Panc1 (cell line): ENCODE measurements around the gene GALNT14. TPM values are rescaled to one million over a fixed set of nuclear protein-coding genes. Genes with fewer than 3 reads are reported as not detected.

Experiments used
- ATAC-seq: fragments of 200-7000 bp; cut with Tn5 transposase; 2 replicates; pipeline ENCODE4 v1.9.1; 2020; ENCODE audit warnings: mild to moderate bottlenecking, moderate library complexity
- BruUV-seq: library from RNA; stranded (reverse); fragments of 400-500 nt; replicated peaks from 2 replicates; lab custom pipeline; 2021; lab: Mats Ljungman, UMichigan
- CTCF ChIA-PET: fragments of 300-600 bp; sonication (Branson Sonifier 250); formaldehyde crosslinking; loops from one replicate; lab custom pipeline; 2022; ENCODE audit warnings: antibody characterized with exemption; lab: Charles Lee
- POLR2A ChIA-PET: fragments of 300-600 bp; sonication (Branson Sonifier 250); formaldehyde crosslinking; loops from one replicate; lab custom pipeline; 2022; ENCODE audit warnings: antibody characterized with exemption; lab: Charles Lee
- DNase-seq: peaks from one replicate; pipeline ENCODE4 v3.0.0-alpha.2; 2010; ENCODE audit warnings: low read depth, low spot score
- H3K27ac ChIP-seq: 2 replicates; pipeline ENCODE4 v1.5.1; 2011; ENCODE audit warnings: mild to moderate bottlenecking, low read length, inconsistent platforms
- H3K27me3 ChIP-seq: fragments of 200-500 bp; sonication (Bioruptor generic); 2 replicates; pipeline ENCODE4 v1.6.0; 2014; ENCODE audit warnings: low read length, inconsistent platforms; ENCODE audit not compliant: control insufficient read depth, insufficient read depth
- H3K36me3 ChIP-seq: fragments of 200-500 bp; sonication (Bioruptor generic); 2 replicates; pipeline ENCODE4 v1.5.1; 2014; ENCODE audit warnings: inconsistent platforms, mild to moderate bottlenecking, low read length, moderate library complexity; ENCODE audit not compliant: control insufficient read depth, insufficient read depth
- H3K4me1 ChIP-seq: 2 replicates; pipeline ENCODE4 v1.5.1; 2011; ENCODE audit warnings: inconsistent platforms, mild to moderate bottlenecking, low read length, moderate library complexity; ENCODE audit not compliant: control insufficient read depth, insufficient read depth
- H3K4me3 ChIP-seq, 2 experiments: 2 replicates each; pipeline ENCODE4 v1.5.1; 2011 to 2012; ENCODE audit warnings: low read depth in 2 of 2, low read length in 2 of 2, mild to moderate bottlenecking in 2 of 2, inconsistent platforms in 1 of 2, moderate library complexity in 1 of 2
- H3K9me3 ChIP-seq: fragments of 200-500 bp; sonication (Bioruptor generic); 2 replicates; pipeline ENCODE4 v1.5.1; 2014; ENCODE audit warnings: low read depth, mild to moderate bottlenecking, inconsistent platforms, low read length, moderate library complexity; ENCODE audit not compliant: control insufficient read depth, insufficient read depth
- POLR2AphosphoS5 ChIP-seq: IDR thresholded peaks from 2 replicates; pipeline ENCODE4 v1.6.1; 2012; ENCODE audit warnings: mild to moderate bottlenecking, low read depth, low read length, moderate library complexity
- REST ChIP-seq, 2 experiments: IDR thresholded peaks; 2 replicates each; pipeline ENCODE4 v1.6.1; 2011 to 2012; ENCODE audit warnings: low read depth in 2 of 2, control low read depth in 1 of 2, low read length in 1 of 2, mild to moderate bottlenecking in 1 of 2, moderate library complexity in 1 of 2; ENCODE audit not compliant: insufficient read depth in 1 of 2
- SIN3A ChIP-seq: IDR thresholded peaks from 2 replicates; pipeline ENCODE4 v1.6.1; 2012; ENCODE audit warnings: low read depth, mild to moderate bottlenecking, low read length, moderate library complexity, borderline replicate concordance; ENCODE audit not compliant: insufficient read depth
- TCF7L2 ChIP-seq: IDR thresholded peaks from 2 replicates; pipeline ENCODE4 v1.6.1; 2011; ENCODE audit warnings: mild to moderate bottlenecking, low read depth, low read length, inconsistent platforms
- in situ Hi-C: cut with HindIII; loops from 2 replicates; pipeline ENCODE4 v1.10.0; 2016; ENCODE audit warnings: low sequenced_read_pairs, low pct_unique_long_range_greater_than_20kb
- intact Hi-C: fragments of 100-400 bp; cut with micrococcal nuclease; formaldehyde crosslinking; loops from one replicate; pipeline ENCODE4 v1.10.0; 2022; ENCODE audit not compliant: unreplicated experiment
- total RNA-seq: library from RNA; stranded (reverse); gene quantifications from one replicate; pipeline ENCODE4 v1.2.1, GENCODE V29; 2021; ENCODE audit not compliant: unreplicated experiment
- TF ChIP-seq, protein P1 (sequence below): fragments of 450-650 bp; IDR thresholded peaks from 2 replicates; pipeline ENCODE4 v1.5.1; 2017; ENCODE audit warnings: mild to moderate bottlenecking

GALNT14 gene
- total RNA-seq, 1 experiment from 2014 or later, result 0.67 TPM

GRCh38 chr2:31113765-31114164, 24.5 kb downstream of the GALNT14 start:
- DNase-seq, result no peak
- BruUV-seq, result no TSS peak
- Histone ChIP-seq H3K9me3 (no peaks in the 10 kb centered on the region), H3K36me3 (no peaks in the 10 kb centered on the region), H3K4me1 (no peaks in the 10 kb centered on the region), H3K27ac (no peak overlapping the region), H3K4me3 (no peak overlapping the region), H3K27me3 (peaks cover 2% of the 10 kb centered on the region; the same call in 1 of the 2 replicates)
- intact Hi-C loops (no loop called here), in situ Hi-C loops (no loop called here)
- CTCF ChIA-PET, result no interaction called here
- ATAC-seq, result no peak
- POLR2A ChIA-PET, result no interaction called here
- TF ChIP-seq POLR2AphosphoS5, result no peak
- TF ChIP-seq SIN3A, result no peak
- no peak for TF ChIP-seq REST (IDR thresholded peaks at IDR 0.05; ENCODE audit: insufficient read depth in 1 of 2, low read depth in 2 of 2, low read length in 1 of 2)
- TF ChIP-seq TCF7L2, result no peak
- TF ChIP-seq, protein P1, sequence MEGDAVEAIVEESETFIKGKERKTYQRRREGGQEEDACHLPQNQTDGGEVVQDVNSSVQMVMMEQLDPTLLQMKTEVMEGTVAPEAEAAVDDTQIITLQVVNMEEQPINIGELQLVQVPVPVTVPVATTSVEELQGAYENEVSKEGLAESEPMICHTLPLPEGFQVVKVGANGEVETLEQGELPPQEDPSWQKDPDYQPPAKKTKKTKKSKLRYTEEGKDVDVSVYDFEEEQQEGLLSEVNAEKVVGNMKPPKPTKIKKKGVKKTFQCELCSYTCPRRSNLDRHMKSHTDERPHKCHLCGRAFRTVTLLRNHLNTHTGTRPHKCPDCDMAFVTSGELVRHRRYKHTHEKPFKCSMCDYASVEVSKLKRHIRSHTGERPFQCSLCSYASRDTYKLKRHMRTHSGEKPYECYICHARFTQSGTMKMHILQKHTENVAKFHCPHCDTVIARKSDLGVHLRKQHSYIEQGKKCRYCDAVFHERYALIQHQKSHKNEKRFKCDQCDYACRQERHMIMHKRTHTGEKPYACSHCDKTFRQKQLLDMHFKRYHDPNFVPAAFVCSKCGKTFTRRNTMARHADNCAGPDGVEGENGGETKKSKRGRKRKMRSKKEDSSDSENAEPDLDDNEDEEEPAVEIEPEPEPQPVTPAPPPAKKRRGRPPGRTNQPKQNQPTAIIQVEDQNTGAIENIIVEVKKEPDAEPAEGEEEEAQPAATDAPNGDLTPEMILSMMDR, result no peak

DNA sequence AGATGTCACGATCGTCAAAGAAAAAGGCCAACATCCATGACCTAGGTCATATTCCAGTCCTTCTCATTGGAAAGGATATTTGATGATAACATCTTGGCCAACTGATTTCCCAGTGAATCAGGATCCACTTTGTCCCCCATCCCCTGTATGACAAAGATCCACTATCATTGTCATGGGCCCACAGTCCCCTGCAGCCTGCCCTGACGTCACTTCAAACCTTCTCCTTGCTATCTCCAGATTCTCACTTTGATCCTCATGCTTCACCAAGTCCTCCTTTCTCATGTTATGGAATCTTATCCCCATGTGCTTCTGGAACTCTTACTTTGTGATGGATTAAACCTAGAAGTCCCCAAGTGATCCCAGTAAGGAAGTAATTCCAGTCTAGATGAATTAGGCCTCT, 25.7 kb downstream of the GALNT14 start:
- no peak for DNase-seq
- CTCF ChIA-PET, result interaction anchor here (0.8 kb wide), 1 partner anchor 14 kb away, joined by 4 read pairs; no protein-coding TSS in a partner anchor
- in situ Hi-C loops (no loop called here), intact Hi-C loops (no loop called here)
- no peak for ATAC-seq
- H3K9me3 ChIP-seq, result no peaks in the 10 kb centered on the region
- no peaks in the 10 kb centered on the region for H3K36me3 ChIP-seq
- POLR2A ChIA-PET, result no interaction called here
- no peaks in the 10 kb centered on the region for H3K27me3 ChIP-seq
- H3K4me3 ChIP-seq, result no peak overlapping the region
- TF ChIP-seq POLR2AphosphoS5 (no peak), REST (IDR thresholded peaks at IDR 0.05; ENCODE audit: insufficient read depth in 1 of 2, low read depth in 2 of 2, low read length in 1 of 2) (no peak), TCF7L2 (no peak), SIN3A (no peak)
- TF ChIP-seq, protein P1, result no peak
- no peak overlapping the region for H3K27ac ChIP-seq
- BruUV-seq, result no TSS peak
- H3K4me1 ChIP-seq, result no peaks in the 10 kb centered on the region
